ENCODE measurements around the gene CFAP68.
A peak's percentile ranks its signal among the peaks of the same experiment; 100 is the strongest.
"Not testable (repeated sequence)": the region's sequence is repeated elsewhere in the genome, so short reads cannot be mapped to it uniquely, and the experiment has no call there.

Gene CFAP68

DNA sequence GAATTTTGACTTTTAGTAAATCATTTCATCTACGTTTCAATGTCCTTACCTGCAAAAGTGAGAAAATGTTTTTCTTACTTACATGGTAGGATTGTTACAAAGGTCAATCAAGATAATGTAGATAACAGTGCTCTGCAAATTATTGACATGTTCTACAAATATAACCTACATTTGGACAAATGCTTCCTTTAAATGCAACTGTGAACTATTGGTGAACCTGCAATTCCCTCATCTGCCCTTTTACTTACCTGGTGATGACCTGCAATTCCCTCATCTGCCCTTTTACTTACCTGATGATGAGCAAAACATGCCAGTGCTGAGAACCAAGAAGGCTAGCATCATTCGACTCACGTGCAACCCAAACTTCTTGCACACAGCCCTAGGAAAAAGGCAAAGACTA lies 19.1 kb upstream of the CFAP68 start:
- Histone ChIP-seq H3K36me3 (peaks cover 90% of the 10 kb centered on the region), H3K4me1 (no peaks in the 10 kb centered on the region), H3K9ac (no peak overlapping the region), H3K9me3 (no peaks in the 10 kb centered on the region), H4K20me1 (no peaks in the 10 kb centered on the region), H3K4me2 (no peak overlapping the region), H3K27ac (no peak overlapping the region), H3K27me3 (no peaks in the 10 kb centered on the region), H3K4me3 (no peak overlapping the region)
- no peak for TF ChIP-seq Cebpa-rat (IDR thresholded peaks at IDR 0.05)

DNA sequence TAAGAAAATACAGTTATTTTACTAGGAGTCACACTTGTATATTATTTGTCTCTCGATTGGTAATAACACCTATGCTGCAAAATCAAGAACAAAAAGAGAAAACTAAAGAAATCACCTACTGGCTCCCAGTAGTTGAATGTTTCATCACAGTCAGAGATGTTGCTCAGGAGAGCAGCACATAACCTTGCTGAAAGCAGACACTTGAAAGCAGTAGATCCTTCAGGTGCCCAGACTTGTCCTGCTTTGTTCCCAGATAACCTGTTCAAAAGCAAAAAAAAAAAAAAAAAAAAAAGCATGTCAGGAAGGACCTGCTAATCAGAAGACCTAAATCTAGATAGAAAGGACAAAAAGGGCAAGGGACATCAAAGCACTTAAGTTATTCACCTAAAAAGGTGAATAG lies 9.2 kb upstream of the CFAP68 start:
- H3K4me1 ChIP-seq: peaks cover 18% of the 10 kb centered on the region

DNA sequence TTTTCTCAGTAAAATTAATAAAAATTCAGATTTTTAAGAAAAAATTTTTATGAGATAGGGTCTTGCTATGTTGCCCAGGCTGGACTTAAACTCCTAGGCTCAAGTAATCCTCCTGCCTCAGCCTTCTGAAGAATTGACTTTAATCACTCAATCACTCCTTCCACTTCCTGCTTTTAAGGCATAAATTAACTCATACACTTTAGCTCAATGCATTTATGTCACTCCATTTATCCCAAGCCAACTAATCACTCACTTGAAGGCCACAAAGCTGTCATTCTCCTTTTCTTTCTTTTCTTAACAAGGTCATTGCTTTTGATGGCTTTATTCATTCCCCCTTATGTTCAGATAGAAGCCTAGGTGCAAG lies 8.8 kb upstream of the CFAP68 start:
- Histone ChIP-seq H3K9me3 (no peaks in the 10 kb centered on the region), H3K27ac (0 out of 2 replicates have a peak overlapping the region, but pooled peaks have one; percentile 65), H3K27me3 (no peaks in the 10 kb centered on the region), H3K4me3 (peak overlapping the region; percentile 91), H3K4me2 (peak overlapping the region; percentile 77), H3K4me1 (peaks cover 18% of the 10 kb centered on the region), H3K36me3 (peaks cover 38% of the 10 kb centered on the region), H3K9ac (peak overlapping the region; percentile 82), H4K20me1 (no peaks in the 10 kb centered on the region)
- TF ChIP-seq Cebpa-rat (IDR thresholded peaks at IDR 0.05): no peak

More for the DNA sequence above, 9.2 kb upstream of the CFAP68 start:
- Histone ChIP-seq H3K27ac (no peak overlapping the region), H3K9me3 (no peaks in the 10 kb centered on the region), H3K4me2 (peak overlapping the region; percentile 77), H4K20me1 (no peaks in the 10 kb centered on the region), H3K4me3 (peak overlapping the region; percentile 91), H3K36me3 (peaks cover 39% of the 10 kb centered on the region), H3K27me3 (no peaks in the 10 kb centered on the region), H3K9ac (peak overlapping the region; percentile 82; the same call in 1 of the 2 replicates)
- TF ChIP-seq Cebpa-rat (IDR thresholded peaks at IDR 0.05): no peak

DNA sequence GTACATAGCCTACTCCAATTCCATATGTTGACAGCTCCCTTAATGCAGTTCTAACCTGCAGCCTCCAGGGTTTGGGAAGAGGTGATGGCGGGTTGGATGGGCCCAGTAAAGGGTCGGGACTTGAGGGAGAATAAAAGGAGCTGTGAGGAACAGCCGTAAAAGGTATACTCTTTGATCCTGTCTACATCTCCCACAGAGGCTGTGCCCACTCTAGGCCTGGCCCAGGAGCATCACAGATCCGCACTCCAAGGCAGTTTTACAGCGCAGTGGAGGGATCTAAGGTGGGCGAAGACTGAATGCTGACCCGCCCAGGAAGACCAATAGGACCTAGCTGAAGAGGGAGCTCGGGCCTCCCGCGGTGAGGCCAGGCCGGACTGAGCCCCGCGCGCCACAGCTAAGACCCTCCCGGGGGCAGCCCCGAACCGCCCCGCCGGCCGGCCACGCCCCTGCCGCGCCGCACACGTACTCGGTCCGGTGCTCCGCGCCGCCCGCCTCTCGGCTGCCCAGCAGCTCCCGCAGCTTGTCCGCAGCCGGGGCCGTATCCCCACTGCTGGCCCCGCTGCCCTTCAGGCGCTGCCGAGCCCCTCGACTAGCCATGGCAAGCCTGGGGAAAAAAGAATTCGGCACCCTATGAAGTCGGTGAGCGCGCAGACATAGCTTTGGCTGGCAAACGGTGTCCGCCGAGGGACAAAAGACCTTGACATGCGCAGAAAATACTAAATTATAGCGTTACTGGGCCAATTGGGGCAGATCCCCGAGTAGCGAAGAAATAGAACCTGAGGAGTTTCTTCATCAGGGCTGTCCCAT lies 8.3 kb upstream of the CFAP68 start, which contains the start of gene ALG9:
Gene ALG9 (minus strand): TSS at position 696 of the 807 bp plus-strand sequence. CDS start 99 bp downstream, at position 597.
- H3K36me3 ChIP-seq: peaks cover 35% of the 10 kb centered on the region
- TF ChIP-seq Cebpa-rat (IDR thresholded peaks at IDR 0.05): no peak
- peak within 1 kb of the TSS; percentile 65 for H3K27ac ChIP-seq

DNA sequence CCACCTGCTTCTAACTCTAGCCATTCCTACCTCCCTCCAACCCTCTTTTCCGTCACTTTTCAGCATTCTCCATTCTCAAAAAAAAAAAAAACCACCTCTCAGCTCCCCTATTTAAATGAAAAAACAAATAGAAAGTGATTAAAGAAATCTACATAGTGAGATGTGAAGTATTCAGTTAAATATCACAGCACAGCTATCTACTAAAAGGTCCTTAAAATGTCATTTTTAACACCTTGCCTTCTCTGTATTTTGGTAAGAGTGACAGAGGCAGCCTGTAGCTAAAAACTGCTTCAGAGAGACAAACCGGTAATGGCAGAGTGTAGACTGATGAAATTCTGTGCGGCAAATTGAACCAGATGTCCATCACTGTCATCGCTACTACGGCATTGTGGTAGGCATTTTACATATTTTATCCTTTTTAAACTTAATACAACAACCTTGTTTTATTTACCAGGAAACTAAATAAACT lies 7.6 kb upstream of the CFAP68 start:
- Histone ChIP-seq H3K27me3 (no peaks in the 10 kb centered on the region), H3K4me3 (peak overlapping the region; percentile 91), H4K20me1 (no peaks in the 10 kb centered on the region), H3K9ac (peak overlapping the region; percentile 82), H3K4me1 (peaks cover 18% of the 10 kb centered on the region), H3K27ac (peak overlapping the region; percentile 65), H3K9me3 (no peaks in the 10 kb centered on the region), H3K36me3 (peaks cover 35% of the 10 kb centered on the region), H3K4me2 (peak overlapping the region; percentile 77)
- no peak for TF ChIP-seq Cebpa-rat (IDR thresholded peaks at IDR 0.05)

More for the DNA sequence above, 8.3 kb upstream of the CFAP68 start, which contains the start of gene ALG9:
- peaks cover 18% of the 10 kb centered on the region for H3K4me1 ChIP-seq
- H4K20me1 ChIP-seq: no peaks in the 10 kb centered on the region
- H3K9ac ChIP-seq: peak within 1 kb of the TSS; percentile 82
- peak within 1 kb of the TSS; percentile 77 for H3K4me2 ChIP-seq
- H3K9me3 ChIP-seq: no peaks in the 10 kb centered on the region
- no peaks in the 10 kb centered on the region for H3K27me3 ChIP-seq
- H3K4me3 ChIP-seq: peak within 1 kb of the TSS; percentile 91

DNA sequence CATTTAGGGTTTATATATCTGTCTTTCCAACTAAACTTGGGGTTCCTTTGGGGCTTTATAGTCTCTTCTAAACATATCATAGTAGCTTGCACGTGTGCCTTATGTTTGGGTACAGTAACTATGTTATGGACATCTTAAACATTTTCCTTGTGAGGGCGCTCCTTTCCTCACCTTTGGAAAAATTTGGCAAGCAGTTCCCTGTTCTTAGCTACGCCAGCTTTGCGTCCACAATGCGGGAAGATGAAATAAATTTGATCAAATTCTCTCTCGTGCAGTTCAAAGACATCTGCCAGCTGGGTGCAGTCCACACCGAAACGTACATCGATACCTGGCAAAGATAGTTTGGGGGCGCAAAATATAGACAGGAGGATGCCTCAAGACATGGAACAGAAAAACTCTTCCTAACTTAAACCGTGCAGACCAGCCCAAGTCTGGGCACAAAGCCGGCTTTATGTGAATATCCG lies 924 bp upstream of the CFAP68 start:
- H3K36me3 ChIP-seq: peaks cover 14% of the 10 kb centered on the region
- no peak for TF ChIP-seq Cebpa-rat (IDR thresholded peaks at IDR 0.05)
- H3K4me3 ChIP-seq: peak overlapping the region; percentile 75
- peak overlapping the region; percentile 83 for H3K9ac ChIP-seq
- no peaks in the 10 kb centered on the region for H3K9me3 ChIP-seq
- peaks cover 24% of the 10 kb centered on the region for H3K4me1 ChIP-seq
- H4K20me1 ChIP-seq: no peaks in the 10 kb centered on the region
- H3K4me2 ChIP-seq: peak overlapping the region; percentile 87
- peak overlapping the region; percentile 78 for H3K27ac ChIP-seq
- no peaks in the 10 kb centered on the region for H3K27me3 ChIP-seq

DNA sequence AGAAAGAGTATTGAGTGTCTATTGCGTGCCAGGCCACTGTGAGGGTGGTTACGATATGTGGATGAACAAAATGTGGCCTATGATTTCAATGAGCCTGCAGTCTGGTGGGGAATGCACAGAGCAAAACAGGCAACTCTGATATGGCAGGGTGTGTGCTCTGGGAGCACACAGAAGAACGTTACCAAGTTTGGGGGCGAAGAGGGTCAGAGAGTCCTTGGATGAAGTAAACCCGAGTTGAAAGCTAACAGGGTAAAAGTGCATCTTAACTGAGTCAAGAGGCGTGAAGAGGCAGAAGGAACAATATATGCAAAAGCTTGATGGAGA lies 258 bp downstream of the CFAP68 start:
- H3K9me3 ChIP-seq: no peaks in the 10 kb centered on the region
- peak overlapping the region; percentile 75 for H3K4me3 ChIP-seq
- H3K36me3 ChIP-seq: peaks cover 14% of the 10 kb centered on the region
- no peaks in the 10 kb centered on the region for H3K27me3 ChIP-seq
- no peaks in the 10 kb centered on the region for H4K20me1 ChIP-seq
- H3K9ac ChIP-seq: peak overlapping the region; percentile 83
- H3K27ac ChIP-seq: peak overlapping the region; percentile 78
- TF ChIP-seq Cebpa-rat (IDR thresholded peaks at IDR 0.05): no peak
- peak overlapping the region; percentile 88 for H3K4me2 ChIP-seq
- peaks cover 24% of the 10 kb centered on the region for H3K4me1 ChIP-seq

DNA sequence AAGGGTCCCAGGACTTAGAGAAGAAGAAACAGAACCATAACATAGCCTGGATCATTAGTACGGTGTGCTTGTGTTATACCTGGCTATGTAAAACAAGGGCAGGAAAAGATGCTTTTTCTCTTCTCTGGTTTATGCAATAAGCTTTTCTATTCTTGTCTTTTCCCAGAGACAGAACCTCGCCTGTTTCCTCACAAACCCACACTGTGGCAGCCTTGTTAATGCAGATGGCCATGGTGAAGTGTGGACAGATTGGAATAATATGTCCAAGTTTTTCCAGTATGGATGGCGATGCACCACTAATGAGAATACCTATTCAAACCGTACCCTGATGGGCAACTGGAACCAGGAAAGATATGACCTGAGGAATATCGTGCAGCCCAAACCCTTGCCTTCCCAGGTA lies 2.9 kb downstream of the CFAP68 start:
- H3K36me3 ChIP-seq: no peaks in the 10 kb centered on the region
- peaks cover 22% of the 10 kb centered on the region for H3K4me1 ChIP-seq
- H3K4me2 ChIP-seq: no peak overlapping the region
- H3K27me3 ChIP-seq: no peaks in the 10 kb centered on the region
- no peak overlapping the region for H3K4me3 ChIP-seq
- no peak overlapping the region for H3K9ac ChIP-seq
- no peaks in the 10 kb centered on the region for H4K20me1 ChIP-seq
- TF ChIP-seq Cebpa-rat (IDR thresholded peaks at IDR 0.05): no peak
- no peaks in the 10 kb centered on the region for H3K9me3 ChIP-seq
- H3K27ac ChIP-seq: no peak overlapping the region

DNA sequence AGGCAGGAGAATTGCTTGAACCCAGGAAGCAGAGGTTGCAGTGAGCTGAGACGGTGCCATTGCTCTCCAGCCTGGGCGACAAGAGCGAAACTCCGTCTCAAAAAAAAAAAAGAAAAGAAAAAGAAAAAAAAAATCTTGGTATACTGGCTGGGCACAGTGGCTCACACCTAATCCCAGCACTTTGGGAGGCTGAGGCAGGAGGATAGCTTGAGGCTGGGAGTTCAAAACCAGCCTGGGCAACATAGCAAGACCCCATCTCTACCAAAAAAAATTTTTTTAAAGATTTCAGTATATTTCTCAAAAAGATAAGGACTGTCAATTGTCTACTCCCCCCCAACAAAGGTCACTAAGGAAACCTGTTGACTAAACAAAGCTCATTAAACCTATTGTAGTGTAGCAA lies 5.7 kb downstream of the CFAP68 start:
- not testable (repeated sequence) for H3K4me1 ChIP-seq, H3K9ac ChIP-seq, H4K20me1 ChIP-seq, H3K36me3 ChIP-seq, H3K27ac ChIP-seq, H3K4me3 ChIP-seq, H3K9me3 ChIP-seq, H3K4me2 ChIP-seq, H3K27me3 ChIP-seq

DNA sequence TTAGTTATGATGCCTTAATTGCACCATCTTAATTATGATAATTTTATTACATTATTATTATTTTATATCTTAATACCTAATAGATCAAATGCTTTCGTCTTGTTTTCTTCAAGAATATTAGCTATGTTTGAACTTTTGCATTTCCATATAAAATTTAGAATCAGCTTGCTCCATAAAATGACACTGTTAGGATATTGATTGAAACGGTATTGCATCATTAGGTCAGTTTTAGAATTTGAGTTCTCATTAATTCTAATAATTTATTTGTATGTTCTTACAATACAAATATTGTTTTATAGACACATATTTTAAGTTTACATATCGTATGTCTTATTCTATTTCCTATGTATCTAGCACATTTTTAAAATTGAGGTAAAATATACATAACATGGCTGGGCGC lies 6.7 kb downstream of the CFAP68 start:
- H3K4me1 ChIP-seq: no peaks in the 10 kb centered on the region
- no peaks in the 10 kb centered on the region for H3K9me3 ChIP-seq
- no peaks in the 10 kb centered on the region for H4K20me1 ChIP-seq
- TF ChIP-seq Cebpa-rat (IDR thresholded peaks at IDR 0.05): no peak
- no peaks in the 10 kb centered on the region for H3K36me3 ChIP-seq
- no peak overlapping the region for H3K4me2 ChIP-seq
- H3K9ac ChIP-seq: no peak overlapping the region
- no peak overlapping the region for H3K27ac ChIP-seq
- no peak overlapping the region for H3K4me3 ChIP-seq
- no peaks in the 10 kb centered on the region for H3K27me3 ChIP-seq
